Measurements from ENCODE around the gene HIVEP3.

Gene HIVEP3

GRCh38 chr1:41918450-41919043 is at the start of gene HIVEP3:
HIVEP3 (minus strand) TSS chr1:41918922.
- peak; percentile 6 for TF ChIP-seq CTCF (conservative IDR thresholded peaks at IDR 0.05; ENCODE audit: low read depth, low read length)

GRCh38 chr1:41964400-41964799 is 45.7 kb upstream of the HIVEP3 start:
- no peak overlapping the region for H3K4me3 ChIP-seq (ENCODE audit: low read length)

More at GRCh38 chr1:41918450-41919043, at the start of gene HIVEP3:
- H3K4me3 ChIP-seq (ENCODE audit: low read length), result peak within 1 kb of the TSS; percentile 51
- no peak for DNase-seq (ENCODE audit: low read depth)

GRCh38 chr1:41963636-41964035 is 44.9 kb upstream of the HIVEP3 start:
- TF ChIP-seq CTCF (conservative IDR thresholded peaks at IDR 0.05; ENCODE audit: low read depth, low read length), result no peak
- no peak overlapping the region for H3K4me3 ChIP-seq (ENCODE audit: low read length)
- DNase-seq (ENCODE audit: low read depth), result no peak

More at GRCh38 chr1:41964400-41964799, 45.7 kb upstream of the HIVEP3 start:
- TF ChIP-seq CTCF (conservative IDR thresholded peaks at IDR 0.05; ENCODE audit: low read depth, low read length), result no peak
- DNase-seq (ENCODE audit: low read depth), result no peak

GRCh38 chr1:41958015-41958673 is 39.4 kb upstream of the HIVEP3 start:
- TF ChIP-seq CTCF (conservative IDR thresholded peaks at IDR 0.05; ENCODE audit: low read depth, low read length), result no peak
- no peak for DNase-seq (ENCODE audit: low read depth)
- H3K4me3 ChIP-seq (ENCODE audit: low read length), result no peak overlapping the region

GRCh38 chr1:41957568-41957967 is 38.8 kb upstream of the HIVEP3 start:
- DNase-seq (ENCODE audit: low read depth), result no peak
- no peak for TF ChIP-seq CTCF (conservative IDR thresholded peaks at IDR 0.05; ENCODE audit: low read depth, low read length)
- H3K4me3 ChIP-seq (ENCODE audit: low read length), result no peak overlapping the region

GRCh38 chr1:41955461-41956159 is 36.9 kb upstream of the HIVEP3 start:
- TF ChIP-seq CTCF (conservative IDR thresholded peaks at IDR 0.05; ENCODE audit: low read depth, low read length), result no peak
- DNase-seq (ENCODE audit: low read depth), result peak; percentile 81
- H3K4me3 ChIP-seq (ENCODE audit: low read length), result no peak overlapping the region

Measured in retinal pigment epithelial cell (primary cell).